Gastroesophageal sphincter (tissue), 3 donors: ENCODE data around the gene CCDC85A.

Source experiments
- CTCF ChIP-seq, 4 experiments: fragments of 200-600 bp in 2 of 4; fragments of 450-650 bp in 2 of 4; sonication (generic) in 1 of 4; IDR thresholded peaks; one replicate each; pipeline ENCODE4 v1.5.1; 2017 to 2019; ENCODE audit warnings: antibody characterized with exemption in 4 of 4, mild to moderate bottlenecking in 2 of 4, moderate library complexity in 2 of 4
- EP300 ChIP-seq: sonication (generic); formaldehyde crosslinking; IDR thresholded peaks from one replicate; pipeline ENCODE4 v1.6.1; 2017; ENCODE audit warnings: antibody characterized with exemption, mild to moderate bottlenecking
- POLR2A ChIP-seq, 2 donors: fragments of 450-650 bp; IDR thresholded peaks; one replicate each; pipeline ENCODE4 v1.6.1; 2017; ENCODE audit warnings: antibody characterized with exemption in 2 of 2, mild to moderate bottlenecking in 2 of 2, moderate library complexity in 1 of 2
- POLR2AphosphoS5 ChIP-seq: sonication (generic); formaldehyde crosslinking; IDR thresholded peaks from one replicate; pipeline ENCODE4 v1.6.1; 2017; ENCODE audit warnings: antibody characterized with exemption

GRCh38 chr2:56169521-56169920 is 14.3 kb upstream of the CCDC85A start:
- no peak for TF ChIP-seq CTCF (IDR thresholded peaks at IDR 0.05)
- TF ChIP-seq POLR2A (IDR thresholded peaks at IDR 0.05) = no peak
- TF ChIP-seq EP300 = no peak
- TF ChIP-seq POLR2AphosphoS5 = no peak
